Cardiac fibroblast (primary cell): Measurements from ENCODE around the gene SRPRB.

Experiments used
- DNase-seq, 2 donors: peaks; one replicate each; pipeline versions ENCODE4 v3.0.0 to v3.0.0-alpha.2; 2010; ENCODE audit warnings: low read depth in 2 of 2
- H3K4me3 ChIP-seq, 2 donors: replicated peaks in 1 of 2; 1 replicate in 1 of 2; 2 replicates in 1 of 2; pipeline ENCODE4 v1.5.1; 2011; ENCODE audit warnings: low read depth in 2 of 2, low read length in 2 of 2, mild to moderate bottlenecking in 2 of 2, moderate library complexity in 1 of 2
- TF ChIP-seq, protein P1 (sequence below): IDR thresholded peaks from one replicate; pipeline ENCODE4 v1.5.1; 2011; ENCODE audit warnings: low read depth, mild to moderate bottlenecking, low read length, inconsistent platforms

SRPRB gene, protein sequence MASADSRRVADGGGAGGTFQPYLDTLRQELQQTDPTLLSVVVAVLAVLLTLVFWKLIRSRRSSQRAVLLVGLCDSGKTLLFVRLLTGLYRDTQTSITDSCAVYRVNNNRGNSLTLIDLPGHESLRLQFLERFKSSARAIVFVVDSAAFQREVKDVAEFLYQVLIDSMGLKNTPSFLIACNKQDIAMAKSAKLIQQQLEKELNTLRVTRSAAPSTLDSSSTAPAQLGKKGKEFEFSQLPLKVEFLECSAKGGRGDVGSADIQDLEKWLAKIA

DNA sequence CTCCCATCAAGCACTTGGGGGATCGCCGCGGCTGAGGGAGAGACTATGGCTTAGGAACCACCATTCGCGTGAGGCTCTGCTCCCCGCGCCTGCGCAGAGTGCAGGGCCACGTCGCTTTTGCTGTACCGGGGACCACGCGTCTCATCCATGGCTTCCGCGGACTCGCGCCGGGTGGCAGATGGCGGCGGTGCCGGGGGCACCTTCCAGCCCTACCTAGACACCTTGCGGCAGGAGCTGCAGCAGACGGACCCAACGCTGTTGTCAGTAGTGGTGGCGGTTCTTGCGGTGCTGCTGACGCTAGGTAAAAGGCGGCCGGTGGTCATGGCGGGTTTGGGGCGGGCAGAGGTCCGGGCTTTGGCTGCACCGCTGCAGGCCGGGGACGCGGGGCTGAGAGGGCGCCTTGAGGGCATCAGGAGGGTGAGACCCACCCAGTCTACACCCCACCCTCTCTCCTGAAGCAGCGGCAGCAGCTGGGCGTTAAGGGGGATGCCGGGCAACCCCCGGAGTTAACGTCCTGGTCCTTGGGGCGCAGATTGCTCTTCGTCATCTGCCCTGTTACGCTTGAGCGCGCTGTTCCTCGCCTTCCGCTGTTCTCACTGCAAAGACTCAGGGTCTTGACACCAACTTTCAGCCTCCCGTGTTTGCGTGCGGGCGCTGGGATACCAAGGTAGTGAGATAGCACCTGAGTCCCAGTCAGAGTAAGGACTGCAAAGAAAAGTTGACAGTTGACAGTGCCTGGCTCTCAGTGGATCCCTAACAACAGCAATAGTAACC, at the start of gene SRPRB:
SRPRB (plus strand) TSS at position 114 of the 774 bp plus-strand sequence; CDS start at position 148, 34 bp downstream.
- DNase-seq, result peak; percentile 94 to 95
- TF ChIP-seq, protein P1, sequence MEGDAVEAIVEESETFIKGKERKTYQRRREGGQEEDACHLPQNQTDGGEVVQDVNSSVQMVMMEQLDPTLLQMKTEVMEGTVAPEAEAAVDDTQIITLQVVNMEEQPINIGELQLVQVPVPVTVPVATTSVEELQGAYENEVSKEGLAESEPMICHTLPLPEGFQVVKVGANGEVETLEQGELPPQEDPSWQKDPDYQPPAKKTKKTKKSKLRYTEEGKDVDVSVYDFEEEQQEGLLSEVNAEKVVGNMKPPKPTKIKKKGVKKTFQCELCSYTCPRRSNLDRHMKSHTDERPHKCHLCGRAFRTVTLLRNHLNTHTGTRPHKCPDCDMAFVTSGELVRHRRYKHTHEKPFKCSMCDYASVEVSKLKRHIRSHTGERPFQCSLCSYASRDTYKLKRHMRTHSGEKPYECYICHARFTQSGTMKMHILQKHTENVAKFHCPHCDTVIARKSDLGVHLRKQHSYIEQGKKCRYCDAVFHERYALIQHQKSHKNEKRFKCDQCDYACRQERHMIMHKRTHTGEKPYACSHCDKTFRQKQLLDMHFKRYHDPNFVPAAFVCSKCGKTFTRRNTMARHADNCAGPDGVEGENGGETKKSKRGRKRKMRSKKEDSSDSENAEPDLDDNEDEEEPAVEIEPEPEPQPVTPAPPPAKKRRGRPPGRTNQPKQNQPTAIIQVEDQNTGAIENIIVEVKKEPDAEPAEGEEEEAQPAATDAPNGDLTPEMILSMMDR, result no peak
- H3K4me3 ChIP-seq, result peak within 1 kb of the TSS; percentile 86 to 92

DNA sequence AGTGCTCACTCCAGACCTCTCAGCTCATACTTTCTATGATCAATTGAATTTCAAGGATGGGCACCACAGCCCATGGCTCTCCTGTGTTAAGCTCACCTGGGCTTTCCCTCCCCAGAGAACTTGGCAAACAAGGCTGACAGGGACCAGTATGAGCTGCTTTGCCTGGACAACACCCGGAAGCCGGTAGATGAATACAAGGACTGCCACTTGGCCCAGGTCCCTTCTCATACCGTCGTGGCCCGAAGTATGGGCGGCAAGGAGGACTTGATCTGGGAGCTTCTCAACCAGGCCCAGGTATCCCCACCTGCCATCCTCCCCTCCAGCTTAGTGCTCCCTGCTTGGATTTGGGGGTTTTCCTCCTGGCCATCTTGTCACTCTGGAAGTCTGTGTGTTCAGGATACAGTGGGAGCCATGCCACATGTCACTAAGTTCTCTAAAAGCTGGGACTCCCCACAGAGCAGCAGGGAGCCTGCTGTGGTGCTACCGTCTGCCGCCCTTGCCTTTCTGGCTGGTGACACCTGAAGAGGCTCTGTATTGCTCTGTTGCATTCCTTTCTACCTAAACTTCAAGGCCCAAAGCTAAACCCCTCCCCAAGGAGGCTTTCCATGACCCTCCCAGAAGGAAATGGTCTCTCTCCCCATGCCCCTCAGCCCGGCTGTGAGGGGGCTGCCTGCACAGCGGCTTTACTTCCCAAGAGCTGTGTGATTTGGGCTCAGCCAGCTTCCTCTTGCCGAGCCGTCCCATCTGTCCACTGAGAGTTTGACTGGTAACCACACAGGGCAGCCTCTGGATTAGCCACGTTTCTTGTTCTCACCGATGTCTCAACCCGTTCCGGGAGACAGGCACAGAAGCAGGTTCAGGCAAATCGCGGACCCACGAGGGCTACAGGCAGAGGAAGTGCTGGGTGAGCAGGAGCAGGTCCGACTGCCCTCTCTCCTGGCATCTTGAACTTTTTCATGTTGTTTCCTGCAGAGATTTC, 48.6 kb upstream of the SRPRB start:
- TF ChIP-seq, protein P1, result no peak
- no peak overlapping the region for H3K4me3 ChIP-seq
- no peak for DNase-seq

DNA sequence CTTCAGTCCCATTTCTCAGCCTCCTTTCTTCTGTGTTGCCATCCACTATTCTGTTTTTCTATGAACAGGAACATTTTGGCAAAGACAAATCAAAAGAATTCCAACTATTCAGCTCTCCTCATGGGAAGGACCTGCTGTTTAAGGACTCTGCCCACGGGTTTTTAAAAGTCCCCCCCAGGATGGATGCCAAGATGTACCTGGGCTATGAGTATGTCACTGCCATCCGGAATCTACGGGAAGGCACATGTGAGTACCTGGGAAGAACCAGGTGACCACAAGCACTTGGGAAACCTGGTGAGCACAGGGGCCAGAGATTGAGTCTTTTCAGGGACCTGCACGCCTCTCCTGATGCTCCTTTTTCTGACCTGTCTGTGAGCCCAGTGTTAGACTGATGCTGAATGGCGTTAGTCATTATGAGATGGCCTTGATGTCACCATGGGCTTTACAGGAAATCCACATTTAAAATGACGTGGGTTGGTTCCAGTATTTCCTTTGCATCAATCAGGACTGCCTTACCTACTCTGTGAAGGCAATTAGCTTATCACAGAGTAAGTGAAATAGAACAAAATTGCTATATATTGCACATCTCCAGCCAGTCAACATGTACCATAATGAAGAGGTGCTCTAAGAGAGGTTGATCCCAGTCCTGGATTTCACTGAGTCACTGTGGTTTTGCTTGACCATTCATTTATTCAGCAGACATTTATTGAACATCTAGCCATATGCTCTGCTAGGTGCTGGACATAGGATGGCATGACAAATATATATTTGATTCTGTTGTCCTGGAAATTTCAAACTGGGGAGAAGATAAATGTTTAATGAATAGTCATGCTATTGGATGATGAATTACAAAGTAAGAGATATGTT, 47.7 kb upstream of the SRPRB start:
- TF ChIP-seq, protein P1, result no peak
- no peak overlapping the region for H3K4me3 ChIP-seq
- no peak for DNase-seq

DNA sequence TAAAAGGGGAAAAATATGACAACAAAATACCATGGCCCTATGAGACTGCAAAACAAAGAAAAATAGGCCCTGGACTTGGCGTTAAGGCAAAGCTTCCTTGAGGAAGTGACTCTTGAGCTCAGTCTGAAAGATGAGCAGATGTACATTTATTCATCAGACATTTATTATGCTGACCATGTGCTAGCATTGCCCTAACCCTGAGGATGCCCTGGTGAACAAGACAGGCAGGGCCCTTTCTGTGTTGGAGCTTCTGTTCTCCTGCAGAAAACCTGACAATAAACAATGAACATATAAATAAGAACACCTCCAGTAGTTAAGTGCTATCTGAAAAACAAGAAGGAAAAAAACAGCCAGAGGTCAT, 47.1 kb upstream of the SRPRB start:
- DNase-seq, result no peak
- TF ChIP-seq, protein P1, result no peak
- H3K4me3 ChIP-seq, result no peak overlapping the region

DNA sequence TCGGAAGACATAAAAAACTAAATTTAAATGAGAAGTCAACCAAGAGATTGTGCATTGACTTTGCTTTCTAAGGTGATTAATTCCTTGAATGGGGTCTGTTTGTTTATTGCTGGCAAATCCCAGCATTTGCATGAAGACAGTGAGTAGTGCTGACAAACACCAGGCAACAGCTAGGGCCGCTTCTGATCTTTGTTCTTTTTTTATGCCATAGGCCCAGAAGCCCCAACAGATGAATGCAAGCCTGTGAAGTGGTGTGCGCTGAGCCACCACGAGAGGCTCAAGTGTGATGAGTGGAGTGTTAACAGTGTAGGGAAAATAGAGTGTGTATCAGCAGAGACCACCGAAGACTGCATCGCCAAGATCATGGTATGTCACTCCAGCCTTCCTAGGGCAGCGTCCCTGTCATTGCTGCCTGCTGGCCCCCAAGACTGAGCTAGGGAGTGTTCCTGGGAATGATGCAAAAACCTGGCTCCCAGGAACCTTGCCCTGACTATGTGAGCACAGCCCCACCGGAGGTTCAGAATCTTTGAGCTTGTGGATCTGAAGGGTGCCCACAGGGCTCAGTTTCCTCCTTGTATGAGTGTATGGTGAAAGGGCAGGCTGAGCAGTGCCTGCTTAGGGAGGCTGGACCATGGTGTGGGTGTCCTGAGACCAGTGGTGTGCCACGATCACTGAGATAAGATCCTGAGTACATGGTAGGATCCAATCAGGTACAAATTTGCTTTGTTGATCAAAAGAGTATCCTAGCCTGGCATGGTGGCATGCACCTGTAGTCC, 46.5 kb upstream of the SRPRB start:
- TF ChIP-seq, protein P1, result no peak
- no peak for DNase-seq
- H3K4me3 ChIP-seq, result no peak overlapping the region
